ENCODE results near the gene DMRT3. TPM values are rescaled to one million over a fixed set of nuclear protein-coding genes. Genes with fewer than 3 reads are reported as not detected.

Gene DMRT3
- polyA plus RNA-seq, 3 donors, result 1.2 to 2.6 (median 2.2) TPM

Other genes starting within 250 kb of the DMRT3 start
- gene DMRT1, start 135.0 kb upstream of the DMRT3 start, polyA plus RNA-seq (ENCODE audit: insufficient read length in 3 of 3), result under 1 TPM in 1 of 3 donors, not detected in 2; 0.04 TPM
- 1 to 10 TPM; 2.0 to 3.5 (median 2.2) TPM for gene DMRT2, start 73.7 kb downstream of the DMRT3 start, polyA plus RNA-seq (ENCODE audit: insufficient read length in 3 of 3)